WERI-Rb-1 (cell line): ENCODE data around the gene CFH.
A peak's percentile ranks its signal among the peaks of the same experiment; 100 is the strongest.
"Not testable (repeated sequence)": the region's sequence is repeated elsewhere in the genome, so short reads cannot be mapped to it uniquely, and the experiment has no call there.

Source experiments
- DNase-seq: peaks from one replicate; pipeline ENCODE4 v3.0.0-alpha.2; 2020
- H3K27ac ChIP-seq: fragments of 250-450 bp; sonication (Bioruptor Pico); 2 replicates; pipeline ENCODE4 v1.5.1; 2020; ENCODE audit warnings: mild to moderate bottlenecking, moderate library complexity
- H3K27me3 ChIP-seq: fragments of 250-450 bp; sonication (Bioruptor Pico); 2 replicates; pipeline ENCODE4 v1.5.1; 2021; ENCODE audit warnings: mild to moderate bottlenecking, low read depth, moderate library complexity; ENCODE audit not compliant: insufficient read depth, severe bottlenecking
- H3K36me3 ChIP-seq: fragments of 250-450 bp; sonication (Bioruptor Pico); 2 replicates; pipeline ENCODE4 v1.5.1; 2020; ENCODE audit warnings: mild to moderate bottlenecking, moderate library complexity
- H3K4me3 ChIP-seq: 2 replicates; pipeline ENCODE4 v1.5.1; 2011; ENCODE audit warnings: low read depth, mild to moderate bottlenecking, control low read depth, low read length
- H3K9me3 ChIP-seq: fragments of 250-450 bp; sonication (Bioruptor Pico); 2 replicates; pipeline ENCODE4 v1.5.1; 2021; ENCODE audit warnings: mild to moderate bottlenecking, moderate library complexity; ENCODE audit not compliant: severe bottlenecking
- CTCF ChIP-seq: IDR thresholded peaks from 2 replicates; pipeline ENCODE4 v1.5.1; 2011; ENCODE audit warnings: low read depth, mild to moderate bottlenecking, control low read depth, inconsistent platforms, low read length

CFH gene

GRCh38 chr1:196734460-196734859 lies 82.6 kb downstream of the CFH start:
- Histone ChIP-seq H3K27me3 (no peaks in the 10 kb centered on the region), H3K9me3 (peaks cover 13% of the 10 kb centered on the region), H3K4me3 (no peak overlapping the region), H3K36me3 (no peaks in the 10 kb centered on the region), H3K27ac (no peak overlapping the region)
- TF ChIP-seq CTCF, result no peak
- DNase-seq, result no peak

GRCh38 chr1:196738730-196739129 lies 86.9 kb downstream of the CFH start:
- peaks cover 13% of the 10 kb centered on the region for H3K9me3 ChIP-seq
- DNase-seq, result no peak
- H3K36me3 ChIP-seq, result no peaks in the 10 kb centered on the region
- no peaks in the 10 kb centered on the region for H3K27me3 ChIP-seq
- no peak for TF ChIP-seq CTCF
- H3K27ac ChIP-seq, result no peak overlapping the region
- no peak overlapping the region for H3K4me3 ChIP-seq

GRCh38 chr1:196743244-196743643 lies 91.4 kb downstream of the CFH start:
- peak; percentile 35 for DNase-seq
- not testable (repeated sequence) for H3K27ac ChIP-seq, H3K9me3 ChIP-seq, H3K4me3 ChIP-seq, H3K36me3 ChIP-seq, H3K27me3 ChIP-seq
- TF ChIP-seq CTCF, result peak; percentile 44; the same call in 1 of the 2 replicates

- not testable (repeated sequence) for DNase-seq, H3K4me3 ChIP-seq, H3K27me3 ChIP-seq, H3K9me3 ChIP-seq, H3K27ac ChIP-seq, H3K36me3 ChIP-seq
These were observed 113.3 kb downstream of the CFH start for GRCh38 chr1:196765019-196765740.

- H3K4me3 ChIP-seq, H3K36me3 ChIP-seq, H3K27me3 ChIP-seq, H3K9me3 ChIP-seq, DNase-seq, H3K27ac ChIP-seq: not testable (repeated sequence)
These were observed 118.0 kb downstream of the CFH start for GRCh38 chr1:196769823-196770222.

GRCh38 chr1:196773713-196774112 lies 121.9 kb downstream of the CFH start:
- Histone ChIP-seq H3K27ac (no peak overlapping the region), H3K4me3 (no peak overlapping the region), H3K27me3 (no peaks in the 10 kb centered on the region), H3K9me3 (no peaks in the 10 kb centered on the region), H3K36me3 (no peaks in the 10 kb centered on the region)
- no peak for TF ChIP-seq CTCF
- DNase-seq, result no peak

GRCh38 chr1:196774175-196774574 lies 122.3 kb downstream of the CFH start:
- TF ChIP-seq CTCF, result no peak
- Histone ChIP-seq H3K27me3 (no peaks in the 10 kb centered on the region), H3K4me3 (no peak overlapping the region), H3K27ac (no peak overlapping the region), H3K36me3 (no peaks in the 10 kb centered on the region), H3K9me3 (no peaks in the 10 kb centered on the region)
- no peak for DNase-seq
